Kidney (tissue), 14 donors: ENCODE measurements around the gene SLC25A39. TPM values are rescaled to one million over a fixed set of nuclear protein-coding genes. Genes with fewer than 3 reads are reported as not detected.
"Not testable (repeated sequence)": the region's sequence is repeated elsewhere in the genome, so short reads cannot be mapped to it uniquely, and the experiment has no call there.

Source experiments
- DNase-seq, 5 donors: peaks; one replicate each; pipeline ENCODE4 v3.0.0-alpha.2; 2013 to 2020
- FAIRE-seq: peaks from 2 replicates; lab custom pipeline; 2012; peaks lifted over from hg19 to GRCh38; lab: Jason Lieb, UNC
- H3K27ac ChIP-seq, 2 donors: one replicate each; pipeline ENCODE4 v1.7.0; 2013; ENCODE audit warnings: low read depth in 2 of 2, low read length in 2 of 2, inconsistent platforms in 1 of 2
- H3K27me3 ChIP-seq: one replicate; pipeline ENCODE4 v1.7.1; 2013; ENCODE audit warnings: low read length, inconsistent platforms; ENCODE audit not compliant: control insufficient read depth, insufficient read depth
- H3K36me3 ChIP-seq, 3 donors: one replicate each; pipeline versions ENCODE4 v1.7.0 to v1.7.1; 2013; ENCODE audit warnings: low read length in 3 of 3, control low read depth in 1 of 3, inconsistent platforms in 1 of 3; ENCODE audit not compliant: insufficient read depth in 3 of 3, control insufficient read depth in 2 of 3
- H3K4me1 ChIP-seq, 3 donors: one replicate each; pipeline versions ENCODE4 v1.7.0 to v1.7.1; 2013; ENCODE audit warnings: low read length in 3 of 3, inconsistent platforms in 1 of 3, low read depth in 1 of 3; ENCODE audit not compliant: control insufficient read depth in 2 of 3, insufficient read depth in 2 of 3
- H3K4me3 ChIP-seq, 3 donors: one replicate each; pipeline versions ENCODE4 v1.7.0 to v1.8.1; 2013; ENCODE audit warnings: low read length in 3 of 3, control low read depth in 1 of 3, inconsistent platforms in 1 of 3
- H3K9ac ChIP-seq, 3 donors: one replicate each; pipeline versions ENCODE4 v1.7.0 to v1.7.1; 2013; ENCODE audit warnings: low read length in 3 of 3, control low read depth in 1 of 3, inconsistent platforms in 1 of 3
- H3K9me3 ChIP-seq, 3 donors: one replicate each; pipeline versions ENCODE4 v1.7.0 to v1.7.1; 2013; ENCODE audit warnings: low read length in 3 of 3, control low read depth in 1 of 3, inconsistent platforms in 1 of 3; ENCODE audit not compliant: control insufficient read depth in 2 of 3, insufficient read depth in 1 of 3
- intact Hi-C: fragments of 100-400 bp; cut with DNase I; formaldehyde crosslinking; loops from one replicate; pipeline ENCODE4 v1.11.1; 2022
- polyA plus RNA-seq: library from polyadenylated mRNA; stranded (reverse); fragments of 350-450 nt; fragmentation: Illumina TruSeq; extraction: RNeasy Lipid Tissue Mini Kit (QIAGEN cat#74804); gene quantifications from one replicate; pipeline ENCODE4 v1.2.3, GENCODE V29; 2014; ENCODE audit warnings: low read depth, low replicate concordance; ENCODE audit not compliant: insufficient read depth
- total RNA-seq: library from RNA; stranded (reverse); fragmentation: NEBNext Ultra II Directional; extraction: Animal tissue kit (Norgen Biotek cat#: 25700); gene quantifications from one replicate; pipeline ENCODE4 v1.2.1, GENCODE V29; 2021
- TF ChIP-seq, protein P1 (sequence below): IDR thresholded peaks from 3 replicates; pipeline ENCODE4 v1.5.1; 2012; ENCODE audit warnings: mild to moderate bottlenecking, moderate library complexity, borderline replicate concordance; ENCODE audit not compliant: insufficient read depth; ENCODE audit errors: extremely low read depth
- donor health status: control.
- donor health status: control.
- donor health status: control.
- donor health status: control.
- donor health status: control.
- donor health status: DM: yes; HTN: yes; CAD: no.
- donor health status: Normal renal cell carcinoma (clear cell type).

The SLC25A39 gene
- total and polyA plus RNA-seq, 2 donors from 2014 or later: 107 to 389 TPM

DNA sequence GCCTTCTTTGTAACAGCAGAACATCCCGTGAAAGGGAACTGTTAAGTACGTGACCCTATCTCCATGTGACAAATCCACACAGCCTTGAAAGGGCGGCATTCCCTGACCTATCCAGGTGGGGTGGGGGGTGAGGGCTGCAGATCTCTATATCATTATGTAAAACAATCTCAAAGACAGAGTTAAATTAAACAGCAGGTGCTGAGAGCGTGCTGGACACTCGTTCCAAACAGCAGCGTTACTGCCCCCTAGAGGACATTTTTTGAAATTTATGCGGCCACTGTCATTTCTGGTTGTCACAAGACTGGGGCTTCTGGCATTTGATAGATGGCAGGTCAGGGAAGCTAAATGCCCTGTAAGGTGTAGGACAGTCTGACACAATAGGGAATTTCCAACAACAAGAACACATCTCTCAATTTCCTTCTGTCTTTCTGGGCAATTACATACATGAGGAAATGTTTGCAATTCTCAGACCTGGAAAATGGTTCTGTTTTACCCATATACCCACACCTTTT lies 6.7 kb upstream of the SLC25A39 start:
- intact Hi-C loops: no loop called here
- FAIRE-seq (no peak), DNase-seq (peak; percentile 52 to 90 (median 81))

DNA sequence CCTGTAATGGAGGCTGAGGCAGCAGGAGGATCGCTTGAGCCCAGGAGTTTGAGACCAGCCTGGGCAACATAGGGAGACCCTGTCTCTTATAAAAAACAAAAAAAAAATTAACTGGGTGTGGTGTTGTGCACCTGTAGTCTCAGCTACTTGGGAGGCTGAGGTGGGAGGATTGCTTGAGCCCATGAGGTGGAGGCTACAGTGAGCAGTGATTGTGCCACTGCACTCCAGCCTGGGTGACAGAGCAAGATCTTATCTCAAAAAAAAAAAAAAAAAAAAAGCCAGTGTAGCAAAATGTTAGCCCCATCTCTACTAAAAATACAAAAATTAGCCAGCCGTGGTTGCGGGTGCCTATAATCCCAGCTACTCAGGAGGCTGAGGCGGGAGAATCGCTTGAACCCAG lies 5.6 kb upstream of the SLC25A39 start:
- H3K36me3 ChIP-seq, H3K27ac ChIP-seq, H3K9me3 ChIP-seq, H3K4me3 ChIP-seq, DNase-seq, FAIRE-seq, H3K9ac ChIP-seq, intact Hi-C loops, H3K27me3 ChIP-seq, H3K4me1 ChIP-seq: not testable (repeated sequence)

More for the DNA sequence above, 6.7 kb upstream of the SLC25A39 start:
- Histone ChIP-seq H3K36me3 (no peaks in the 10 kb centered on the region), H3K27me3 (no peaks in the 10 kb centered on the region), H3K27ac (no peak overlapping the region), H3K4me3 (no peak overlapping the region), H3K9me3 (no peaks in the 10 kb centered on the region), H3K4me1 (peaks cover 0 to 2% (median 0%) of the 10 kb centered on the region in 3 donors), H3K9ac (no peak overlapping the region)
- TF ChIP-seq, protein P1, sequence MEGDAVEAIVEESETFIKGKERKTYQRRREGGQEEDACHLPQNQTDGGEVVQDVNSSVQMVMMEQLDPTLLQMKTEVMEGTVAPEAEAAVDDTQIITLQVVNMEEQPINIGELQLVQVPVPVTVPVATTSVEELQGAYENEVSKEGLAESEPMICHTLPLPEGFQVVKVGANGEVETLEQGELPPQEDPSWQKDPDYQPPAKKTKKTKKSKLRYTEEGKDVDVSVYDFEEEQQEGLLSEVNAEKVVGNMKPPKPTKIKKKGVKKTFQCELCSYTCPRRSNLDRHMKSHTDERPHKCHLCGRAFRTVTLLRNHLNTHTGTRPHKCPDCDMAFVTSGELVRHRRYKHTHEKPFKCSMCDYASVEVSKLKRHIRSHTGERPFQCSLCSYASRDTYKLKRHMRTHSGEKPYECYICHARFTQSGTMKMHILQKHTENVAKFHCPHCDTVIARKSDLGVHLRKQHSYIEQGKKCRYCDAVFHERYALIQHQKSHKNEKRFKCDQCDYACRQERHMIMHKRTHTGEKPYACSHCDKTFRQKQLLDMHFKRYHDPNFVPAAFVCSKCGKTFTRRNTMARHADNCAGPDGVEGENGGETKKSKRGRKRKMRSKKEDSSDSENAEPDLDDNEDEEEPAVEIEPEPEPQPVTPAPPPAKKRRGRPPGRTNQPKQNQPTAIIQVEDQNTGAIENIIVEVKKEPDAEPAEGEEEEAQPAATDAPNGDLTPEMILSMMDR: peak; percentile 78

DNA sequence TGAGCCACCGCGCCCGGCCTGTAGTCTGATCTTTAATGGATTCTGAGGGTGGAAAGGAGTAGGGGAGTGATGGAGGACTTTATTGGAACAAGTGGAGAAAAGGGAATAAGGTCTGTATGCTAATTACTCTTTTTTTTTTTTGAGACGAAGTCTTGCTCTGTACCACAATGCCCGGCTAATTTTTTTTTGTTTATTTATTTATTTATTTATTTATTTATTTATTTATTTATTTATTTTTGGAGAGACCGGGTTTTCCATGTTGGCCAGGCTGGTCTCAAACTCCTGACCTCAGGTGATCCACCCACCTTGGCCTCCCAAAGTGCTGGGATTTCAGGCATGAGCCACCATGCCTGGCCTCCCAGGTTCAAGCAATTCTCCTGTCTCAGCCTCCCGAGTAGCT lies 4.9 kb upstream of the SLC25A39 start:
- not testable (repeated sequence) for H3K27ac ChIP-seq, FAIRE-seq, H3K4me1 ChIP-seq, H3K27me3 ChIP-seq, DNase-seq, H3K9ac ChIP-seq, H3K36me3 ChIP-seq, H3K4me3 ChIP-seq, H3K9me3 ChIP-seq
- intact Hi-C loops: loop anchor here (5.0 kb wide), 1 partner anchor 117 kb away; no protein-coding TSS in a partner anchor

DNA sequence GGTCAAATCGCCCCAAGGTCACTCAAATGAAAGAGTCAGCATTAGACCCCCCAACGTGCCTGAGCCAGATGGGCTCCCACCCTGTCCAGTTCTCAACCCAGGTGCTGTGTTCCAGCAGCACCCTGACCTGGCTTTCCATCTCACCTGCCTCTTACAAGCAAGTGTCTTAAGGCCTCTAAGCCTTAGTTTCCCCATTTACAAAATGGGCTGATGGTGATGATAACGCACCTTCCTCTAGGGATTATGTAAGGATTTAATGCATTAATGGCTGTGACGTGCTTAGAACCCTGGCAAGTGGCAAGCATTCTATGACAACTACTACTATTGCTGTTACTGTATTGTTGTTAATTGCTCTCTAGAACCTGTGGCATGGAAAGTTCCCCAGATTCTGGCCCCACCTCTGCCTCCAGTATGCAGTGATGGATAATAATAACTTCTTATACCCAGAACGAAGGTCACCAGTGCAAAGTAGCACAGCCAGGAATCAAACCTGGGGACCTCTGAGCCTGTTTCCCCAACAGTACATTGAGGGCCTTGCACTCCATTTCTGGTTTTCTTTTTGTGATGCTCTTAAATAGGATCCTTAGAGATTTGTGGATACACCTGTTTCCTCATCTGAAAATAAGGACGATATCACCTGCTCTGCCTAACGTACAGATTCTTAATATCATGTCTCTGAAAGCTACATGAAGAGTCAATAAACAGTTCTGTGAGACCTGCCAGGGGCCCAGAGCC lies 3.3 kb upstream of the SLC25A39 start:
- Histone ChIP-seq H3K9ac (no peak overlapping the region), H3K27ac (no peak overlapping the region), H3K9me3 (no peaks in the 10 kb centered on the region), H3K27me3 (no peaks in the 10 kb centered on the region), H3K4me3 (no peak overlapping the region), H3K36me3 (no peaks in the 10 kb centered on the region), H3K4me1 (peaks cover 0 to 12% (median 0%) of the 10 kb centered on the region in 3 donors)
- FAIRE-seq (no peak), DNase-seq (no peak)
- intact Hi-C loops: loop anchor here (5.0 kb wide), 1 partner anchor 116 kb away; no protein-coding TSS in a partner anchor
- TF ChIP-seq, protein P1: no peak
